HEK293 (cell line): ENCODE measurements around the gene ADIPOR2.

Source experiments
- CTCF ChIA-PET: fragments of 350-600 bp; formaldehyde crosslinking; extraction: SDS; loops from one replicate; lab custom pipeline; 2021; ENCODE audit warnings: antibody characterized with exemption; lab: Yijun Ruan, JAX
- POLR2A ChIA-PET: fragments of 300-600 bp; formaldehyde crosslinking; extraction: SDS; loops from one replicate; lab custom pipeline; 2020; ENCODE audit warnings: antibody characterized with exemption, inconsistent platforms; lab: Yijun Ruan, JAX
- H3K27ac ChIP-seq: fragments of 200-500 bp; sonication (Bioruptor generic); 2 replicates; pipeline ENCODE4 v1.5.1; 2014; ENCODE audit warnings: low read depth, low read length, control low read depth, inconsistent platforms; ENCODE audit errors: extremely low read depth
- H3K36me3 ChIP-seq, 2 experiments: fragments of 200-500 bp in 1 of 2; sonication (Bioruptor generic) in 1 of 2; 1 replicate in 1 of 2; 2 replicates in 1 of 2; pipeline ENCODE4 v1.5.1; 2014 to 2017; ENCODE audit warnings: inconsistent platforms in 2 of 2, low read length in 2 of 2; ENCODE audit not compliant: control insufficient read depth in 2 of 2, insufficient read depth in 1 of 2
- H3K4me1 ChIP-seq: fragments of 200-500 bp; sonication (Bioruptor generic); 2 replicates; pipeline ENCODE4 v1.5.1; 2014; ENCODE audit warnings: mild to moderate bottlenecking, low read length, inconsistent platforms; ENCODE audit not compliant: control insufficient read depth, insufficient read depth
- H3K4me3 ChIP-seq: 2 replicates; pipeline ENCODE4 v1.5.1; 2011; ENCODE audit warnings: low read depth, mild to moderate bottlenecking, control low read depth, low read length, moderate library complexity
- H3K9me3 ChIP-seq: fragments of 200-500 bp; sonication (Bioruptor generic); 2 replicates; pipeline ENCODE4 v1.5.1; 2014; ENCODE audit warnings: low read depth, low read length, inconsistent platforms; ENCODE audit not compliant: control insufficient read depth, insufficient read depth
- BCL11B ChIP-seq: fragments of 450-650 bp; formaldehyde crosslinking; IDR thresholded peaks from 2 replicates; pipeline ENCODE4 v1.5.1; 2016; ENCODE audit warnings: low read depth, missing biosample characterization, missing genetic modification characterization
- EGR2 ChIP-seq: fragments of 450-650 bp; formaldehyde crosslinking; IDR thresholded peaks from 2 replicates; pipeline ENCODE4 v1.5.1; 2016; ENCODE audit warnings: low read depth, missing biosample characterization, missing genetic modification characterization
- FEZF1 ChIP-seq: fragments of 450-650 bp; formaldehyde crosslinking; IDR thresholded peaks from 2 replicates; pipeline ENCODE4 v1.5.1; 2016; ENCODE audit warnings: missing biosample characterization, missing genetic modification characterization
- KLF7 ChIP-seq: fragments of 450-650 bp; formaldehyde crosslinking; IDR thresholded peaks from 2 replicates; pipeline ENCODE4 v1.5.1; 2016; ENCODE audit warnings: missing biosample characterization, missing genetic modification characterization, borderline replicate concordance
- KLF9 ChIP-seq: fragments of 450-650 bp; formaldehyde crosslinking; IDR thresholded peaks from 2 replicates; pipeline ENCODE4 v1.5.1; 2016; ENCODE audit warnings: missing biosample characterization, missing genetic modification characterization, low read depth
- MEIS1 ChIP-seq: sonication (generic); formaldehyde crosslinking; IDR thresholded peaks from 2 replicates; pipeline ENCODE4 v1.8.1; 2022; ENCODE audit warnings: missing genetic modification reagents, mild to moderate bottlenecking, borderline replicate concordance
- REPIN1 ChIP-seq: fragments of 450-650 bp; formaldehyde crosslinking; IDR thresholded peaks from 2 replicates; pipeline ENCODE4 v1.5.1; 2017; ENCODE audit warnings: missing biosample characterization, missing genetic modification characterization, low read depth
- TCF7L2 ChIP-seq: IDR thresholded peaks from 2 replicates; pipeline ENCODE4 v1.6.1; 2011; ENCODE audit warnings: low read depth, mild to moderate bottlenecking, inconsistent platforms, low read length, moderate library complexity, borderline replicate concordance
- ZBTB20 ChIP-seq: fragments of 450-650 bp; formaldehyde crosslinking; IDR thresholded peaks from 2 replicates; pipeline ENCODE4 v1.5.1; 2016; ENCODE audit warnings: missing biosample characterization, missing genetic modification characterization
- ZBTB7A ChIP-seq: fragments of 450-650 bp; formaldehyde crosslinking; IDR thresholded peaks from 2 replicates; pipeline ENCODE4 v1.5.1; 2016; ENCODE audit warnings: low read depth, missing biosample characterization, missing genetic modification characterization
- ZNF157 ChIP-seq: fragments of 450-650 bp; formaldehyde crosslinking; IDR thresholded peaks from 2 replicates; pipeline ENCODE4 v1.5.1; 2016; ENCODE audit warnings: missing biosample characterization, missing genetic modification characterization
- ZNF175 ChIP-seq: fragments of 450-650 bp; formaldehyde crosslinking; IDR thresholded peaks from 2 replicates; pipeline ENCODE4 v1.5.1; 2016; ENCODE audit warnings: missing biosample characterization, missing genetic modification characterization
- ZNF311 ChIP-seq: fragments of 450-650 bp; formaldehyde crosslinking; IDR thresholded peaks from 2 replicates; pipeline ENCODE4 v1.5.1; 2017; ENCODE audit warnings: missing biosample characterization, missing genetic modification characterization, borderline replicate concordance
- ZNF335 ChIP-seq: fragments of 450-650 bp; formaldehyde crosslinking; conservative IDR thresholded peaks from 2 replicates; pipeline ENCODE4 v1.5.1; 2016; ENCODE audit warnings: missing biosample characterization, missing genetic modification characterization
- ZNF404 ChIP-seq: fragments of 450-650 bp; formaldehyde crosslinking; IDR thresholded peaks from 2 replicates; pipeline ENCODE4 v1.5.1; 2017; ENCODE audit warnings: missing biosample characterization, missing genetic modification characterization
- ZNF433 ChIP-seq: fragments of 450-650 bp; formaldehyde crosslinking; IDR thresholded peaks from 2 replicates; pipeline ENCODE4 v1.5.1; 2016; ENCODE audit warnings: missing biosample characterization, missing genetic modification characterization, low read depth
- ZNF529 ChIP-seq: fragments of 450-650 bp; formaldehyde crosslinking; IDR thresholded peaks from 2 replicates; pipeline ENCODE4 v1.5.1; 2017; ENCODE audit warnings: missing genetic modification characterization, missing biosample characterization; ENCODE audit not compliant: insufficient replicate concordance
- ZNF596 ChIP-seq: fragments of 450-650 bp; IDR thresholded peaks from 2 replicates; pipeline ENCODE4 v1.5.0; 2018; ENCODE audit warnings: missing biosample characterization, mild to moderate bottlenecking, missing genetic modification characterization, moderate library complexity
- ZNF654 ChIP-seq: fragments of 450-650 bp; formaldehyde crosslinking; IDR thresholded peaks from 2 replicates; pipeline ENCODE4 v1.5.1; 2016; ENCODE audit warnings: low read depth, missing biosample characterization, missing genetic modification characterization
- TF ChIP-seq, protein P1 (sequence below): fragments of 450-650 bp; formaldehyde crosslinking; IDR thresholded peaks from 2 replicates; pipeline ENCODE4 v1.5.1; 2017; ENCODE audit warnings: missing biosample characterization, mild to moderate bottlenecking, missing genetic modification characterization, moderate library complexity
- TF ChIP-seq, protein P2 (sequence below): fragments of 450-650 bp; formaldehyde crosslinking; IDR thresholded peaks from 2 replicates; pipeline ENCODE4 v1.5.1; 2016; ENCODE audit warnings: missing biosample characterization, missing genetic modification characterization
- TF ChIP-seq, protein P3 (sequence below): fragments of 450-650 bp; formaldehyde crosslinking; IDR thresholded peaks from 2 replicates; pipeline ENCODE4 v1.5.1; 2016; ENCODE audit warnings: missing biosample characterization, missing genetic modification characterization
- TF ChIP-seq, protein P4 (sequence below): fragments of 450-650 bp; formaldehyde crosslinking; IDR thresholded peaks from 2 replicates; pipeline ENCODE4 v1.5.1; 2017; ENCODE audit warnings: missing biosample characterization, missing genetic modification characterization
- TF ChIP-seq, protein P5 (sequence below): fragments of 450-650 bp; formaldehyde crosslinking; IDR thresholded peaks from 2 replicates; pipeline ENCODE4 v1.5.1; 2016; ENCODE audit warnings: missing biosample characterization, missing genetic modification characterization
- TF ChIP-seq, protein P6 (sequence below): fragments of 450-650 bp; formaldehyde crosslinking; IDR thresholded peaks from 2 replicates; pipeline ENCODE4 v1.5.1; 2017; ENCODE audit warnings: missing biosample characterization, missing genetic modification characterization

Gene ADIPOR2

DNA sequence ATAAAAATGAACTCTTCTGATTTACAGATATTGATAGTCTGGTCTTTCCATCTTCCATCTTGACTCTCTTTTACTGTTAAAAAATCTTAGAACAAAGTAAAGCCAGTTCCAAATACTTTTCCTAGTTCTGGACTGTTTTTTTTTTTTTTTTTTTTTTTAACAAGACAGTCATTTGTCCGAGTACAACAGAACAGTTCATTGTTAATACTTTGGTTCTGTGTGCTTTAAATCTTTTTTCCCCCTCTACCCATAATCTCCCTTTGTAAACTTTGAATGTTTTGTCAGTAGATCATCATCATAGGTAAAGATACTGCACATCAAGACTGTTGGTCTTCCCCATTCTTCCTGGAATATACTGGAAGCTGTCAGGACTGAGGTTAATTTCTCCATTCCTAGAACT is 38.0 kb downstream of the ADIPOR2 start:
- peaks cover 2% of the 10 kb centered on the region; the same call in 1 of the 2 replicates for H3K4me1 ChIP-seq
- H3K36me3 ChIP-seq = no peaks in the 10 kb centered on the region; a peak in 1 of 3 replicates
- H3K4me3 ChIP-seq = no peak overlapping the region
- TF ChIP-seq, protein P1, sequence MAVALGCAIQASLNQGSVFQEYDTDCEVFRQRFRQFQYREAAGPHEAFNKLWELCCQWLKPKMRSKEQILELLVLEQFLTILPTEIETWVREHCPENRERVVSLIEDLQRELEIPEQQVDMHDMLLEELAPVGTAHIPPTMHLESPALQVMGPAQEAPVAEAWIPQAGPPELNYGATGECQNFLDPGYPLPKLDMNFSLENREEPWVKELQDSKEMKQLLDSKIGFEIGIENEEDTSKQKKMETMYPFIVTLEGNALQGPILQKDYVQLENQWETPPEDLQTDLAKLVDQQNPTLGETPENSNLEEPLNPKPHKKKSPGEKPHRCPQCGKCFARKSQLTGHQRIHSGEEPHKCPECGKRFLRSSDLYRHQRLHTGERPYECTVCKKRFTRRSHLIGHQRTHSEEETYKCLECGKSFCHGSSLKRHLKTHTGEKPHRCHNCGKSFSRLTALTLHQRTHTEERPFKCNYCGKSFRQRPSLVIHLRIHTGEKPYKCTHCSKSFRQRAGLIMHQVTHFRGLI (tag by site-specific recombination) = no peak
- no peak for TF ChIP-seq EGR2 (tag by site-specific recombination)
- TF ChIP-seq, protein P2, sequence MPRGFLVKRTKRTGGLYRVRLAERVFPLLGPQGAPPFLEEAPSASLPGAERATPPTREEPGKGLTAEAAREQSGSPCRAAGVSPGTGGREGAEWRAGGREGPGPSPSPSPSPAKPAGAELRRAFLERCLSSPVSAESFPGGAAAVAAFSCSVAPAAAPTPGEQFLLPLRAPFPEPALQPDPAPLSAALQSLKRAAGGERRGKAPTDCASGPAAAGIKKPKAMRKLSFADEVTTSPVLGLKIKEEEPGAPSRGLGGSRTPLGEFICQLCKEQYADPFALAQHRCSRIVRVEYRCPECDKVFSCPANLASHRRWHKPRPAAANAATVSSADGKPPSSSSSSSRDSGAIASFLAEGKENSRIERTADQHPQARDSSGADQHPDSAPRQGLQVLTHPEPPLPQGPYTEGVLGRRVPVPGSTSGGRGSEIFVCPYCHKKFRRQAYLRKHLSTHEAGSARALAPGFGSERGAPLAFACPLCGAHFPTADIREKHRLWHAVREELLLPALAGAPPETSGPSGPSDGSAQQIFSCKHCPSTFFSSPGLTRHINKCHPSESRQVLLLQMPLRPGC (tag by site-specific recombination) = no peak
- no peak for TF ChIP-seq ZNF175 (tag by site-specific recombination)
- no peak for TF ChIP-seq ZNF335
- TF ChIP-seq TCF7L2 = no peak
- no peak for TF ChIP-seq BCL11B (tag by site-specific recombination)
- TF ChIP-seq REPIN1 (tag by site-specific recombination) = no peak
- TF ChIP-seq ZNF404 (tag by site-specific recombination) = no peak
- TF ChIP-seq, protein P3, sequence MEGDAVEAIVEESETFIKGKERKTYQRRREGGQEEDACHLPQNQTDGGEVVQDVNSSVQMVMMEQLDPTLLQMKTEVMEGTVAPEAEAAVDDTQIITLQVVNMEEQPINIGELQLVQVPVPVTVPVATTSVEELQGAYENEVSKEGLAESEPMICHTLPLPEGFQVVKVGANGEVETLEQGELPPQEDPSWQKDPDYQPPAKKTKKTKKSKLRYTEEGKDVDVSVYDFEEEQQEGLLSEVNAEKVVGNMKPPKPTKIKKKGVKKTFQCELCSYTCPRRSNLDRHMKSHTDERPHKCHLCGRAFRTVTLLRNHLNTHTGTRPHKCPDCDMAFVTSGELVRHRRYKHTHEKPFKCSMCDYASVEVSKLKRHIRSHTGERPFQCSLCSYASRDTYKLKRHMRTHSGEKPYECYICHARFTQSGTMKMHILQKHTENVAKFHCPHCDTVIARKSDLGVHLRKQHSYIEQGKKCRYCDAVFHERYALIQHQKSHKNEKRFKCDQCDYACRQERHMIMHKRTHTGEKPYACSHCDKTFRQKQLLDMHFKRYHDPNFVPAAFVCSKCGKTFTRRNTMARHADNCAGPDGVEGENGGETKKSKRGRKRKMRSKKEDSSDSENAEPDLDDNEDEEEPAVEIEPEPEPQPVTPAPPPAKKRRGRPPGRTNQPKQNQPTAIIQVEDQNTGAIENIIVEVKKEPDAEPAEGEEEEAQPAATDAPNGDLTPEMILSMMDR (tag by site-specific recombination) = no peak
- no peak for TF ChIP-seq ZNF157 (tag by site-specific recombination)
- TF ChIP-seq ZNF311 = no peak
- TF ChIP-seq MEIS1 (CRISPR knock-in tag) = no peak
- TF ChIP-seq ZNF654 = no peak
- no peak for TF ChIP-seq ZBTB7A (tag by site-specific recombination)
- TF ChIP-seq, protein P4, sequence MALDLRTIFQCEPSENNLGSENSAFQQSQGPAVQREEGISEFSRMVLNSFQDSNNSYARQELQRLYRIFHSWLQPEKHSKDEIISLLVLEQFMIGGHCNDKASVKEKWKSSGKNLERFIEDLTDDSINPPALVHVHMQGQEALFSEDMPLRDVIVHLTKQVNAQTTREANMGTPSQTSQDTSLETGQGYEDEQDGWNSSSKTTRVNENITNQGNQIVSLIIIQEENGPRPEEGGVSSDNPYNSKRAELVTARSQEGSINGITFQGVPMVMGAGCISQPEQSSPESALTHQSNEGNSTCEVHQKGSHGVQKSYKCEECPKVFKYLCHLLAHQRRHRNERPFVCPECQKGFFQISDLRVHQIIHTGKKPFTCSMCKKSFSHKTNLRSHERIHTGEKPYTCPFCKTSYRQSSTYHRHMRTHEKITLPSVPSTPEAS (tag by site-specific recombination) = no peak
- no peak for TF ChIP-seq ZNF529 (tag by site-specific recombination)
- no peaks in the 10 kb centered on the region for H3K9me3 ChIP-seq
- ChIA-PET CTCF (interaction anchor here (0.5 to 1.4 kb wide), 3 partner anchors 11 to 268 kb away, joined by 3 read pairs; no protein-coding TSS in a partner anchor), POLR2A (no interaction called here)
- H3K27ac ChIP-seq = no peak overlapping the region

DNA sequence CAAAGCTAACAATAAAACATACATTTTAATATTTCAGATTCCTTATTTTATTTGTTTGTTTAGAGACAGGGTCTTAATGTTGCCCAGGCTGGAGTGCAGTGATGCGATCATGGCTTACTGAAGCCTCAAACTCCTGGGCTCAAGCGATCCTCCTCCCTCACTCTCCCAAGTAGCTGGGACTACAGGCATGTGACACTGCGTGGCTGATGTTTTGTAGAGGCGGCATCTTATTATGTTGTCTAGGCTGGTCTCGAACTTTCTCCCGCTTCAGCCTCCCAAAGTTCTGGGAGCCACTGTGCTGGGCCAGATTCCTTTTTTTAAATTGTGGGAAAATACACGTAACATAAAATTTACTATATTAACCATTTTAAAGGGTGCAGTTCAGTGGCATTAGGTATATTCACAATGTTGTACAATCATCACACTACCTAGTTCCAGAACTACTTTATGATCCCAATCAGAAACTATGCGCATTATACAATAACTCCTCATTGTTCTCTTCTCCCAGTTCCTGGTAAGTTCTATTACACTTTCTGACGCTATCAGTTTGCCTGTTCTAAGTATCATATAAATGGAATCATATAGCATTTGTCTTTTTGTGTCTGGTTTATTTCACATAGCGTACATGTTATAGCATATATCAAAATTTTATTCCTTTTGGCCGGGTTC is 40.3 kb downstream of the ADIPOR2 start:
- H3K4me1 ChIP-seq = peaks cover 2% of the 10 kb centered on the region; the same call in 1 of the 2 replicates
- H3K4me3 ChIP-seq = no peak overlapping the region
- H3K36me3 ChIP-seq = no peaks in the 10 kb centered on the region; a peak in 1 of 3 replicates
- CTCF ChIA-PET = interaction anchor here (1.1 kb wide), 2 partner anchors 15 to 97 kb away, joined by 3 read pairs; no protein-coding TSS in a partner anchor
- no peak for TF ChIP-seq KLF9
- no peak for TF ChIP-seq ZNF596 (tag by site-specific recombination)
- TF ChIP-seq ZBTB20 (tag by site-specific recombination) = no peak
- no peak for TF ChIP-seq KLF7 (tag by site-specific recombination)
- no peak for TF ChIP-seq FEZF1 (tag by site-specific recombination)
- TF ChIP-seq, protein P5, sequence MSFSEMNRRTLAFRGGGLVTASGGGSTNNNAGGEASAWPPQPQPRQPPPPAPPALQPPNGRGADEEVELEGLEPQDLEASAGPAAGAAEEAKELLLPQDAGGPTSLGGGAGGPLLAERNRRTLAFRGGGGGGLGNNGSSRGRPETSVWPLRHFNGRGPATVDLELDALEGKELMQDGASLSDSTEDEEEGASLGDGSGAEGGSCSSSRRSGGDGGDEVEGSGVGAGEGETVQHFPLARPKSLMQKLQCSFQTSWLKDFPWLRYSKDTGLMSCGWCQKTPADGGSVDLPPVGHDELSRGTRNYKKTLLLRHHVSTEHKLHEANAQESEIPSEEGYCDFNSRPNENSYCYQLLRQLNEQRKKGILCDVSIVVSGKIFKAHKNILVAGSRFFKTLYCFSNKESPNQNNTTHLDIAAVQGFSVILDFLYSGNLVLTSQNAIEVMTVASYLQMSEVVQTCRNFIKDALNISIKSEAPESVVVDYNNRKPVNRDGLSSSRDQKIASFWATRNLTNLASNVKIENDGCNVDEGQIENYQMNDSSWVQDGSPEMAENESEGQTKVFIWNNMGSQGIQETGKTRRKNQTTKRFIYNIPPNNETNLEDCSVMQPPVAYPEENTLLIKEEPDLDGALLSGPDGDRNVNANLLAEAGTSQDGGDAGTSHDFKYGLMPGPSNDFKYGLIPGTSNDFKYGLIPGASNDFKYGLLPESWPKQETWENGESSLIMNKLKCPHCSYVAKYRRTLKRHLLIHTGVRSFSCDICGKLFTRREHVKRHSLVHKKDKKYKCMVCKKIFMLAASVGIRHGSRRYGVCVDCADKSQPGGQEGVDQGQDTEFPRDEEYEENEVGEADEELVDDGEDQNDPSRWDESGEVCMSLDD (tag by site-specific recombination) = no peak
- TF ChIP-seq ZNF433 (tag by site-specific recombination) = no peak
- TF ChIP-seq, protein P6, sequence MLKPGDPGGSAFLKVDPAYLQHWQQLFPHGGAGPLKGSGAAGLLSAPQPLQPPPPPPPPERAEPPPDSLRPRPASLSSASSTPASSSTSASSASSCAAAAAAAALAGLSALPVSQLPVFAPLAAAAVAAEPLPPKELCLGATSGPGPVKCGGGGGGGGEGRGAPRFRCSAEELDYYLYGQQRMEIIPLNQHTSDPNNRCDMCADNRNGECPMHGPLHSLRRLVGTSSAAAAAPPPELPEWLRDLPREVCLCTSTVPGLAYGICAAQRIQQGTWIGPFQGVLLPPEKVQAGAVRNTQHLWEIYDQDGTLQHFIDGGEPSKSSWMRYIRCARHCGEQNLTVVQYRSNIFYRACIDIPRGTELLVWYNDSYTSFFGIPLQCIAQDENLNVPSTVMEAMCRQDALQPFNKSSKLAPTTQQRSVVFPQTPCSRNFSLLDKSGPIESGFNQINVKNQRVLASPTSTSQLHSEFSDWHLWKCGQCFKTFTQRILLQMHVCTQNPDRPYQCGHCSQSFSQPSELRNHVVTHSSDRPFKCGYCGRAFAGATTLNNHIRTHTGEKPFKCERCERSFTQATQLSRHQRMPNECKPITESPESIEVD = no peak
- no peak overlapping the region for H3K27ac ChIP-seq
- POLR2A ChIA-PET = no interaction called here
- no peaks in the 10 kb centered on the region for H3K9me3 ChIP-seq
